Stimulated activated naive CD4-positive, alpha-beta T cell (primary cell): Measurements from ENCODE around the gene EPS8L2.

Experiments
- DNase-seq, 6 experiments: peaks; one replicate each; lab custom pipeline; 2025; lab: John Stamatoyannopoulos, UW

The EPS8L2 gene

DNA sequence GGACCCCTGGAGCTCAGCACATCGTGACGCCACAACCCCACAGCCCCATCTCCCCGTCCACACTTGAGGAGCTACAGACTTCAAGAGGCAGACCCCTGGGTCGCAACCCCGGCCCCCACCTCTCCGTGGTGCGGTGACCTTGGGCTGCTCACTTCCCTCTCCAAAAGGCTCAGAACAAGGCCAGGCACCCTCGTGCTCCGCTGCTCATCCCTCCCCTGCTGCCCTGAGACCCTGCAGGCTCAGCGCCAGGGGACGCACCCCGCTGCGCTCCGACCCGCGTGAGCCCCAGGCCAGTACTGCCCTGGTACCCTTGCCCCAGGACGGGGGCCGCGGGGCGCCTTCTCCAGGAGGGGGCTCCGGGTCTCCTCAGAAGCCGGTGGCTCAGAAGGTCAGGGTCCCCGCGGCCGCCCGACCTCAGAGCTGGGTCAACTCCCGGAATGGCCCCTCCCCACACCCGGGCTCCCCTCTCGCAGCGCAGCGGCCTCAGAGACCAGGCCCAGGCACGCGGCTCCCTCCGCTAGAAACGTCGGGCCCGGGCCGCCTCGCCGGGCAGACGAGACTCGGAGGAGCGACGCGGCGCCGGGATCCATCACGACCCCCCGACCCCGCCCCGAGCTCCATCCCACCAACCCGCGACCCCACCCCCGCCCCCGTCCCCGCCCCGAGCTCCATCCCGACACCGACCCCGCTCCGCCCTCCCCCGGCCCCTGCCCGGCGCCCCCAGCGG is 70.7 kb downstream of the EPS8L2 start:
- DNase-seq = peak in 2 of 6 experiments; percentile 52 to 65
